GM10847 (cell line): ENCODE results near the gene UGT1A7.

ENCODE experiments used
- POLR2A ChIP-seq: IDR thresholded peaks from 2 replicates; pipeline ENCODE4 v1.6.1; 2011; ENCODE audit not compliant: insufficient read length; ENCODE audit errors: extremely low read depth

Gene UGT1A7

GRCh38 chr2:233700028-233700635 is 18.4 kb downstream of the UGT1A7 start:
- no peak for TF ChIP-seq POLR2A

- TF ChIP-seq POLR2A, result no peak
Measured at GRCh38 chr2:233702238-233702637, 20.5 kb downstream of the UGT1A7 start.

- no peak for TF ChIP-seq POLR2A
Measured at GRCh38 chr2:233705911-233706506, 24.3 kb downstream of the UGT1A7 start.

GRCh38 chr2:233706720-233707119 is 25.0 kb downstream of the UGT1A7 start:
- no peak for TF ChIP-seq POLR2A

GRCh38 chr2:233707940-233708644 is 26.4 kb downstream of the UGT1A7 start:
- TF ChIP-seq POLR2A, result no peak

GRCh38 chr2:233708942-233709341 is 27.2 kb downstream of the UGT1A7 start:
- TF ChIP-seq POLR2A, result no peak

GRCh38 chr2:233711312-233712008 is 29.8 kb downstream of the UGT1A7 start:
- no peak for TF ChIP-seq POLR2A

GRCh38 chr2:233712611-233713261 is 31.0 kb downstream of the UGT1A7 start, which contains the start of gene UGT1A5:
Gene UGT1A5, plus strand, starts transcription at chr2:233712907. Its CDS starts 85 bp downstream, at chr2:233712992.
- TF ChIP-seq POLR2A, result no peak

- TF ChIP-seq POLR2A, result no peak
Measured at GRCh38 chr2:233713262-233713615, 31.5 kb downstream of the UGT1A7 start.

GRCh38 chr2:233714121-233714520 is 32.4 kb downstream of the UGT1A7 start:
- no peak for TF ChIP-seq POLR2A

GRCh38 chr2:233718552-233718951 is 36.9 kb downstream of the UGT1A7 start, which contains the start of gene UGT1A4:
Gene UGT1A4, plus strand, starts transcription at chr2:233718736. Its CDS starts 85 bp downstream, at chr2:233718821.
- no peak for TF ChIP-seq POLR2A

GRCh38 chr2:233728723-233729301 is 47.1 kb downstream of the UGT1A7 start, which contains the start of gene UGT1A3:
Gene UGT1A3, plus strand, starts transcription at chr2:233729042. Its CDS starts 85 bp downstream, at chr2:233729127.
- TF ChIP-seq POLR2A, result no peak

- TF ChIP-seq POLR2A, result no peak
Measured at GRCh38 chr2:233740870-233741269, 59.2 kb downstream of the UGT1A7 start.

- TF ChIP-seq POLR2A, result no peak
Measured at GRCh38 chr2:233743464-233744259, 62.0 kb downstream of the UGT1A7 start.
